GM18873 (cell line): ENCODE measurements around the gene PSMB11.
"Not testable (repeated sequence)": the region's sequence is repeated elsewhere in the genome, so short reads cannot be mapped to it uniquely, and the experiment has no call there.

Experiments used
- ATAC-seq: cut with Tn5 transposase; IDR thresholded peaks from one replicate; pipeline ENCODE4 v1.9.1; 2021; ENCODE audit warnings: mild to moderate bottlenecking, moderate library complexity, moderate number of reproducible peaks; ENCODE audit not compliant: unreplicated experiment, low FRiP score

Gene PSMB11

GRCh38 chr14:23013054-23013748 is 28.8 kb upstream of the PSMB11 start:
- ATAC-seq, result no peak

GRCh38 chr14:23013749-23014054 is 28.3 kb upstream of the PSMB11 start:
- not testable (repeated sequence) for ATAC-seq

DNA sequence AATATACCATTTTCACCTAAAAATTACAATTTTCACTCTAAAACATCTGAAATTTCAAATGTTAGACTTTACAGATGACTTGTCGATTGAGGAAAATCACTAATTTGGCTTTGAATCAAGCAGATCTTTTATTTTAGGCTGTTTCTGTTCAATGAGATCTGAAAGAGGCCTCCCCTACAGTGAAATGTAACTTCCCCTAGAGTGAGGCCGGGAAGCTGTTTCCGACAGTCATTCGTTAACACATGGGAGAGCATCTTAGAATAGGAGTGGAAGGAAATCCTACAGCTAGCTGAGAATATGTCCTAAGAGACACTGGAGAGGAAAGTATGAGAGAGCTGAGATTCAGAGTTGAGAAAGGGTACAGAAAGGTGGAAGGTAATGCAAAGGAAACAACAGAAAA is 26.4 kb upstream of the PSMB11 start:
- ATAC-seq, result no peak

GRCh38 chr14:23017091-23017490 is 24.9 kb upstream of the PSMB11 start:
- ATAC-seq, result no peak

GRCh38 chr14:23018107-23018506 is 23.9 kb upstream of the PSMB11 start:
- no peak for ATAC-seq

DNA sequence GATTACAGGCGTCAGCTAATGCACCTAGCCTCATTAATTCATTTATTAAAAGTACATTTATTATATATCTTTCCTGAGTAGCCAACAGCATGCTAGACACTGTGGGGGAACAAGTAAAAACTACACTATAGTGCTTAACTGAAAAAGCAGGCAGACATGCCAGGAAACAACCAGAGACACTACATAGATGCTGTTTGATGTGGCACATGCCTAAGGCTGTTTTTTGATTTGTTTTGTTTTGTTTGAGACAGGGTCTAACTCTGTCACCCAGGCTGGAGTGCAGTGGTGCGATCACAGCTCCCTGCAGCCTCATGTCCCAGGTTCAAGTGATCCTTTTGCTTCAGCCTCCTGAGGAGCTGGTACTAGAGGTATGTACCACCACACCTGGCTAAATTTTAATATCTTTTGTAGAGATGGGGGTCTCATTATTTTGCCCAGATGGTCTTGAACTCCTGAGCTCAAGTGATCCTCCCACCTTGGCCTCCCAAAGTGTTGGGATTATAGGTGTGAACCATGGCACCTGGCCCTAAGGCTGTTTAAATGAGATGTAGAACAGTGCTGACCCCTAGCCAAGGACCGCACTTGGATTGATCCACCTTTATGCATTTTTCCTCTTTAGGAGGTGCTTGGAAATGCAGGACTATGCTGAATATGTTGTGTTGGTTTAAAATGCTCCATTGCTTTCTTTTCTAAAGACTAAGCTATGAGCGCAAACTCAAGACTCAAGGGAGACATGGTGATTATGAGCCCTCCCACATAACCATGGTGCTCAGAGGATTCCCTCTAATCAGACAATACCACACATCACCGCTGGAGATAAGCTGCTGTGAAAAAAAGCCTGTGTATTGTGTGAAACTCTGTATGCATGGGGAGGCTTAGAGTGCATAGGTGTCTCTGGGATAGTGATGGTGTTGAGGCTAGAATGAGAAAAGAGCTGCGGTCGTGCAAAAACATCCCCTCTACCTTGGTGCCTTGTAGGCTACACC is 21.6 kb upstream of the PSMB11 start:
- ATAC-seq, result no peak

- ATAC-seq, result no peak
Measured at GRCh38 chr14:23021434-23021833, 20.6 kb upstream of the PSMB11 start.

DNA sequence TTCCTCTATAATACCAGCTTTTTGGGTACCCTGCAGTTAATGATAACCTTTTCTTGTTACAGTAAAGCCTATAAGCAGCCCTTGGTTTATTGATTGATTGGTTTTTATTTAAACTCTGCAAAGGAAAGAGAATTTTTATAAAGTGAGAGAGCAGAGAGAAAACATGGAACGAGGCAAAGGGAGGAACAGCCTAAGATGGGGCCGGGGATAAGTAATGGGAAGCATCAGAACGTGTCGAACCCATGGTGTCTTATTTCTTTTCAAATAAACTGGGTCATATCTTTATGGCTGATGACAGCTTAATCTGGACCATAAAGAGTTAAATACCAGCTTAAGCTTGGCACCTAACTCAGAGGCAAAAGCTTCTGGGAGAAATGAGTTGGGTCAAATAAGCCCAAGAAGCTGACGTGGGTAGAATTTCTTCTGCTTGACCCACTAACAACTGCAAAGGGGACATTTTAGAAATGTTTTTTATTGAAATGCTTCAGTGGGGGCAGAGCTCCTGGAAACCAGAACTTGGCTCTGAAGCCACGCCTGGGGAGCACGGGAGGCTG is 20.0 kb upstream of the PSMB11 start:
- no peak for ATAC-seq

DNA sequence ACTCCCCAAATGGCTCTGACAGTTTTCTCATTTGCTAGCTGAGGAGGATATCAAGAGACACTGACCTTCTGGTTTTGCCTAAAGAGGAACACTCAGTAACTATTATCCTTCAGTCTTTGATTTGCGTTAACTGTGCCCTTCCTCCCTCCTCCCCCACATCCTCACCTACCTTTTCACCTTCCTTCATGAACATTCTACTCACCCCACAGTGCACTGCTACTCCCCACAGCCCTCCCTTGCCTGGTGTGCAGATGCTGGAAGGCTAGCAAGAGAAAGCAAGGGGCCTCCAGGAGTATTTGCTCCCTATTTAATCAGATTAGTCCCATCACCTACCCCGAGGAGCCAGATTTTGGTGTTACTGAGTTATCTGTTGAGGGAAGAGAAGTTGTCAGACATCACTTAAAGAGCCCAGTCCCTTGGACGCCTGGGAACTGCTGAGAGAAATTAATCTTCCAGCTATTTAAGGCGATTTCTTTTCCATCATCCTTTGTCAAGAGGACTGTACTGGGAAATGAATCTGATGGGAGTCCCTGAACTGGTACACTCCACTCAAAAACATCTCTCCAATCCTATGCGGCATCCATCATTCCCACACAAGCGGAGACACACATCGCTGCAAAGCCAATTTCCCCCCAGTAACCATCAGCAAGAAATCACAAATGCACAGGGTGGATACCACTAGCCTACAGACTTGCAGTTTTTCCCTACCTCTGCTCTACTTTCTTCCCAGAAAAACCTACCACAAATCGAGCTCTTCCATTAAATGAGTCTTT is 18.8 kb upstream of the PSMB11 start:
- ATAC-seq, result no peak

DNA sequence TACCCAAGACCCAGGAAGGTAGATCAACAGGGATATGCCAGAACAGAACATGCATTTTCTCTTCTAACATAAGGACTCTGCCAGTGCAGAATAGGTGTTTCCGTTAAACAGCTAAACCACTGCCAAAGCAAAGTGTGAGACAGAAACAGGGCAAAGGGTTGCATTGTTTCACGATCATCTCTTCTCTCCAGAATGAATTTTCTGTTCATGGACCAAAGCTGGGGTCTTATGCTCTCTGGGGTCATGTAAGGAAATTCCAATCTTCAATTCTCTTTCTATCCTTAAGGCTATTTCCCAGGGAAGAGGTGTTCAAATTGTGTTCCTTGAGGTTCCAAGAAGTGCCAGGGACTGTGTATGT is 18.2 kb upstream of the PSMB11 start:
- ATAC-seq, result no peak

DNA sequence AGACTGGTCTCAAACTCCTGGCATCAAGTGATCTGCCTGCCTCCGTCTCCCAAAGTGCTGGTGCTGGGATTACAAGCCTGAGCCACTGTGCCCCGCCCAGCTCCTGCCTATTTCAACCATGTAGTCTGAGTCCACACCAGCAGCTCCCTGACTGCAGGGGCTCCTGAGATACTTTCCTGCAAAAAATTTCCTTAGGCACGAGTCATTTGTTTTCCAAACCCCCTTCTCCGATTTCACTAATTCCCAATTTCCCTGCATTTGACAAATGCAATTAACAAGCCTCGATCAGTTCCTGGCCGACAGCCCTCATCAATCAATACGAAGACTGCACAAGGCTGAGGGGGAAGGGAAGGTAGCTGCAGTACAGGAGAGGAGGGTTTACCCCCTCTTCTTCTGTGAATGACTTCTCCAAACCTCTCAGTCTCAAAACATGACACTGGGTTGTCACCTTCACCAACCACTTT is 17.4 kb upstream of the PSMB11 start:
- no peak for ATAC-seq

DNA sequence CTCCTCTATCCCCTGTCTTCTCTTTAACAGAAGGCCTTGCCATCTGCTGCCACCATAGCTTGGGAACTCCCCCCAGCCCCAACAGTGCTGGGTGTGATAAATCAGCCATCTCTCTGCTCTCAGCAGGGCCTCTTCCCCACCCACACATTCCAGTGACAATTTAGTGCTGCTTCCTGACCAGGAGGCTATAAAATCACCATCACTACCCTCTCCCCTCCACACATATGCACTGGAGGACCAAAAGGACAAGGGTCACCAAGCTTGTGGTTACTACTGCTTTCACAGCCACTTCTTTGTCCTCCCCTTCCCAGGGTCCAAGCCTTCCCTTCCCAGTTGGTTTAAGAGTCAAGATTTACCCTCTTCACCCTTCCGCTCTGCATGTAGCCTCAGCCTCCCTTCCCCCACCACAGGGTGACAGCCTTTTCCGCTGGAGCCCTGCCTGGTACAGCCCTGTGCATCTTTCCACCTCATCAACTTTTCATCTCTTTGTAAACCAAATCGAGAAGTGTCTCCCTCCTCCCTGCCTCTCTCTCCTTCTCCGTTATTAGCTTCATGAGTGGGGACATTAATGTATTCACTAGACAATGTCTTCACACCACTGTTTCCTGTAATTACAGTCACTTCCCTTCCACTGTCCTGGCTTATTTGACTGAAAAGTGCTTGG is 16.7 kb upstream of the PSMB11 start:
- no peak for ATAC-seq

DNA sequence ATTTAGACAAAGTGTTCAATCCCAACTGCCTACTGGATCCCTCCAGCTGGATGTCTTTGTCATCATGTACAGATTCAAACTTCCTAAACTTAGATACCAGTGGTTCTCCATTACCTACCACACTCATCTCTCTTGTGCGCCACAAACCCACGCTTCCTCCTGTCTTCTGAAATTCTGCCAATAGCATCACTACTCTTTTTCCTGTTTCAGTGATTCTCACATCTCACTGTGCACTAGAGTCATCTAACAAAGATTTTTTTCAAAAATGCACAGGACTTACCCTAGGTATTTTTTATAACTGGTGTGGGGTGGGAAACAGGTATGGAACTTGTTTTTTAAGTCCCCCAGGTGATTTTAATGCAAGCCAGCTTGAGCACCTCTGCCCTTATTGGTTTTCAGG is 13.2 kb upstream of the PSMB11 start:
- ATAC-seq, result no peak

- ATAC-seq, result no peak
Measured at GRCh38 chr14:23030936-23031335, 11.1 kb upstream of the PSMB11 start.

DNA sequence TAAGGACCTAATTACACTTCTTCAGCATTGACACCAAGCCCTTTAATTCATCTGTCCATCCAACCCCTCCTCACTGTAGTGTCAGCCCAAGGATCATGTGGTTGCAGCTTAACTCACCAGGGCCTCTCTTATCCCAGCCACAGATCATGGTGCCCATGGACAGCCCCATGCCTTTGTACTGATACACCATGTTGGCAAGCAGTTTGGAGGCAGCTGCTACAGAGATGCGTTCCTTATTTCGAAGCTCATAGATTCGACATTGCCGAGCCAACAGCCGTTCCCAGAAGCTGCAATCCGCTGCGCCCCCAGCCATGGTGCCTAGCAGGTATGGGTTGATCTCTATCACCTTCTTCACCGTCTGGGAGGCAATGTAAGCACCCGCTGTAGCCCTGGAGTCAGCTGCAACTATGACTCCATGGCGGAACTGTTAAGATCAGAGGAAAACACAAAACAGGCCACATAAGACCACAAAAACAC is 8.7 kb upstream of the PSMB11 start:
- ATAC-seq, result no peak

GRCh38 chr14:23033801-23034497 is 8.1 kb upstream of the PSMB11 start:
- ATAC-seq, result no peak

DNA sequence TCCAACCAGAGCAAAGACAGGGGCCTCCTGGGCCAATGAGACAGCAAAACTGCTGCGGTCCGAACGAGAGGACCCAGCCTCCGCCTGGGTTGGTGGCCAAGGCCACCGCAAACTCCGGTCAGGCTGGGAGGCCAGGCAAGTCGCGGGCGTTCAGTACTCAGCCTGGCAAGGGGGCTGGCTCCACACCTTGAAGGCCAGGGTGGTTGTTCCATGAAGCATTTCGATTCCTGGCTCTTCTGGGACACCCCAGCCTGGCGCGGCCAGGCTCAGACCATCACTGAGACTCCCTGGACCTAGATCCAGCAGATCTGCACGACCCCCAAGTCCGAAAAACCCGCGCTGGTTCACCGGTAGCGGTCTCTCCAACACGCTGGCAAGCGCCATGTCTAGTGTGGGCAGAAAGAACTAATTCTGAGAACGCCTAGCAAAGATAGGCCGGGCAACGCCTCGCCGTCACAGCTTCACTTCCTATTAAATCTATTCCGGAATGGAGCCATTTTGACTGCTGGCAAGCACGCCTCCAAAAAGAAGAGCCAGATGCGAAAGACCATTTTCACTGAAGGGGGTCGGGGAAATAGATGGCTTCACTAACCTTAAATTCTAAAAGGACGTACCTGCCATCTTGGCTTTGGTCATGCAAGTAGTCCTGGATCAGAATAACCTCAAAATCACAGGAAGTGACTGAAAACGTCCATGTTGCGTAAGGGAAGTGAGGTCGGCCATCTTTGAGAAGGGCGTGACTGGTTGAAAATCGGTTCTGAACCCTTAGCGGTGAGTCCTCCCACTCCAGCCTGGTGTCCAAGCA is 7.3 kb upstream of the PSMB11 start, which contains the start of gene PSMB5:
Gene PSMB5, minus strand, starts transcription at position 403 of the 805 bp plus-strand sequence. Its CDS starts 19 bp downstream, at position 384.
- ATAC-seq, result peak; percentile 86

- ATAC-seq, result no peak
Measured at GRCh38 chr14:23035303-23036144, 6.5 kb upstream of the PSMB11 start.
